ENCODE measurements around the gene RHOBTB3. TPM values are rescaled to one million over a fixed set of nuclear protein-coding genes. Genes with fewer than 3 reads are reported as not detected.

The RHOBTB3 gene
- total RNA-seq, 1 donor from 2014 or later = 21.6 TPM

DNA sequence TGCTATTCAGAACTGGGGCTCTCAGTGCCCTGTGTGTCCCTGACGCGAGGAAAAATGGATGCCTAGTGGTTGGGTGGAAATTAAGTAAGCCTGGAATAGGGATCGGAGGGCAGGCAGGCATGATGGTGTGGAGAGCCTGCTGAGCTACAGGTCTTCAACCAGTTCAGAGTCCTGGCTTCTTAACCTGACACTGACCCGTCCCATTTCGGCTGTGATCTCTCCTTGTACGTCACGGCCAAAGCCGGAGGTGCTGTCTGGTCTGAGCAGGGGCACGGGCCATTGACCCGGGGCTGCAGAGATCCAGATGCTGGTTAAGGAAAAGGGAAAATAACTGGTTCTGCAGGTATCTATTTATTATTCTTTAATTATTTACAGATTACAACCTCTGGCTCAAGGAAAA is 27.9 kb downstream of the RHOBTB3 start:
- no peak for FAIRE-seq
- TF ChIP-seq, protein P1, sequence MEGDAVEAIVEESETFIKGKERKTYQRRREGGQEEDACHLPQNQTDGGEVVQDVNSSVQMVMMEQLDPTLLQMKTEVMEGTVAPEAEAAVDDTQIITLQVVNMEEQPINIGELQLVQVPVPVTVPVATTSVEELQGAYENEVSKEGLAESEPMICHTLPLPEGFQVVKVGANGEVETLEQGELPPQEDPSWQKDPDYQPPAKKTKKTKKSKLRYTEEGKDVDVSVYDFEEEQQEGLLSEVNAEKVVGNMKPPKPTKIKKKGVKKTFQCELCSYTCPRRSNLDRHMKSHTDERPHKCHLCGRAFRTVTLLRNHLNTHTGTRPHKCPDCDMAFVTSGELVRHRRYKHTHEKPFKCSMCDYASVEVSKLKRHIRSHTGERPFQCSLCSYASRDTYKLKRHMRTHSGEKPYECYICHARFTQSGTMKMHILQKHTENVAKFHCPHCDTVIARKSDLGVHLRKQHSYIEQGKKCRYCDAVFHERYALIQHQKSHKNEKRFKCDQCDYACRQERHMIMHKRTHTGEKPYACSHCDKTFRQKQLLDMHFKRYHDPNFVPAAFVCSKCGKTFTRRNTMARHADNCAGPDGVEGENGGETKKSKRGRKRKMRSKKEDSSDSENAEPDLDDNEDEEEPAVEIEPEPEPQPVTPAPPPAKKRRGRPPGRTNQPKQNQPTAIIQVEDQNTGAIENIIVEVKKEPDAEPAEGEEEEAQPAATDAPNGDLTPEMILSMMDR (IDR thresholded peaks at IDR 0.05; ENCODE audit: insufficient read depth, low read length, severe bottlenecking) = no peak
- Histone ChIP-seq H3K4me3 (ENCODE audit: low read depth, low read length) (no peak overlapping the region), H3K27me3 (ENCODE audit: control insufficient read depth, insufficient read depth, low read length) (no peaks in the 10 kb centered on the region), H3K36me3 (ENCODE audit: control insufficient read depth, insufficient read depth, low read length) (peaks cover 2% of the 10 kb centered on the region)
- no peak for DNase-seq (ENCODE audit: low read depth)

DNA sequence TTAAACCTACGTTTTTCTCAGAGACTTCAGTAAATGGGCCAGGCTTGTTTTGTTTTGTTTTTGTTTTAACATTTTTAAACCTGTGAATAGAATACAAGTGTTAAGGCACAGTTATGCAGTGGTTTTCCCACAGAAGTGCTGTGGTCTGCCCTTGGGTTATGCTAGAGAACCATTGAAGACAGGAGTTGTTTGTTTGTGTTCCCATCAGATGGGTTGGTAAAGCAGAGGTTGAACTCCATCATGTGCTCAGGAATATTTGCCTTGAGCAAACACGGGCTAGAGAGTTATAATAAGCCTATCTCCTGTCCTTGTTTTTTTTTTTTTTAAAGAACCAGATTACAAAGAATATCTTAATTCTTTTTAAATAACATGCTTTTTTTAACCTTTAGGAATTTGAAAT is 28.5 kb downstream of the RHOBTB3 start:
- Histone ChIP-seq H3K27me3 (ENCODE audit: control insufficient read depth, insufficient read depth, low read length) (no peaks in the 10 kb centered on the region), H3K4me3 (ENCODE audit: low read depth, low read length) (no peak overlapping the region), H3K36me3 (ENCODE audit: control insufficient read depth, insufficient read depth, low read length) (peaks cover 2% of the 10 kb centered on the region)
- FAIRE-seq (no peak), DNase-seq (ENCODE audit: low read depth) (peak; percentile 10)
- TF ChIP-seq, protein P1 (IDR thresholded peaks at IDR 0.05; ENCODE audit: insufficient read depth, low read length, severe bottlenecking) = no peak

DNA sequence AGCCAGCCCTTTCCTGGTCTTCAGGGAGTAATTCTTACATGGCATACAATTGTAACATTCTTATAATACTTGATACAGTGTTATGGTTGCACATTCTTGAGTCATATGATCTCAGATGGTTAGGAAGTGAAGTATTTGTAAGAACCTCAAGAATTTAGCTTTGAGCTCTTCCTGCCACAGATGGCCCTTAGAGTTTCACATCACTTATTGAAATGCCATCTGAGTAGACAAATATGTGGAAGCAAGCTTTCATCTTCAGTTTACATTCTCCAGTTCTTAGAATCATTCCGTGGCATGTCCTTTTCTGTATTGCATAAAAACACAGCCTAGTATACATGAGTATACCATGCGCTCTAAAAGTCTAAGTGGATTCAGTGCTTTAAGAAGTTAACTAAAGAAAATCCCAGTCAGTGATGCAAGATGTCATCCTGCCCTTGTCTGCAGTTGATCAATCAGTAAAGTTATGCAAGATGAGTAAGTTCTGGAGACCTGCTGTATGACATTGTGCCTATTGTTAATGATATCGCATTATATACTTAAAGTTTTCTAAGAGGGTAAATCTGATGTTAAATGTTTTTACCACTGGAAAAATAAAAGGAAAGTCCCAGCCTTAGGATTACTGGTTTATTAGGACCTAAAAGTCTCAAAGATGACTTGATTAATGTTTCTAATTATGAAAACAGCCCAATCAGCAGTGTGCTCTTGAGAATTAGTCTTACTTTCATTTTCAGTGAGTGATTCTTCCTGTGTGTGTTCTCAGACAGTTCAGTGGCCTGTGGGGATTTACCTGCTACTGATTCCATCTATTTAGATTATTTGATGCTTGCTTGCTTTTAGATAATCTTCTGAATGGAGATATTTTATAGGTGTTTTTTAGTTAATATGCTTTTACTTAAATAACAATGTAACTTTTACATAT is 29.4 kb downstream of the RHOBTB3 start:
- no peak overlapping the region for H3K4me3 ChIP-seq (ENCODE audit: low read depth, low read length)
- H3K36me3 ChIP-seq (ENCODE audit: control insufficient read depth, insufficient read depth, low read length) = peaks cover under 1% of the 10 kb centered on the region
- TF ChIP-seq, protein P1 (IDR thresholded peaks at IDR 0.05; ENCODE audit: insufficient read depth, low read length, severe bottlenecking) = no peak
- no peaks in the 10 kb centered on the region for H3K27me3 ChIP-seq (ENCODE audit: control insufficient read depth, insufficient read depth, low read length)
- DNase-seq (ENCODE audit: low read depth) = peak; percentile 78
- no peak for FAIRE-seq

DNA sequence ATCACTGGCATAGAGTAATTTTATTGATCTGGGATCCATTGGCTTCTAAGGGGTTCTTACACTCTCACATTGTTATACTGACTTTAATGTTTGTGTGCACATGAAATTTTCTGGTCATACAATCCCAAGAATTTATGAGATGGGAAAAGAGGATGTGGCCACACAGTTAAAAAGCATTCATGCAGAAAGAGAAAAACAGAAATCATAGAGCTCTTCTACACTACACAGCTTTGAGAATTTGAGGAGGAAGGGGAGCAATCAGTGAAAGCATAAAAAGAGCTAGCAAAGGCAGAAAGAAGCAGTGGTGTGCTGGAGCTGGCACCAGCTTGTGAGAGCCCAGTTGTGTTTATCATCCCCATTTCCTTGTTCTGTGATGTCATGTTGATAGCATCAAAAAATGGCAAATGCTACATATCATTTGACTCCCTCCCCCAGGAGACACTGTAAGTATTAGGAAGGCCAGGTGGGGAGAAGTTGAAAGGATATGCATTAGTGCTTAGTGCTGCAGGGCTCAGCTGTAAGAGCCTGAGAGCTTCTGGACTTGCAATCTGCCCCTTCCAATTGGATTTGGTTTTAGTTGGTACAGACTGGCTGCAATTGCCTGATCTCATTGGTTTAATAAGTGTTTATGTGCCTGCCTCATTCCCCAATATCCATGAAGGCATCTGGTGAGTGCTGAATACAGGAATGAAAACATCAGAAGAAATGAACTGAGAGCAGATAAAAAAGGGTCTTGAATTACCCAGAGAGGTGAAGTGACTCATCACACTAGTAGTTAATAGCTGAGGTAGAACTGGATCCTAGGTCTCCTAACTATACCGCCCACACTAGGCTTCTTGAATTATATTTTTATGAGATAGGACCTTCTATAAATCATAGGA is 30.9 kb downstream of the RHOBTB3 start:
- no peak for FAIRE-seq
- peak; percentile 7 for DNase-seq (ENCODE audit: low read depth)
- Histone ChIP-seq H3K4me3 (ENCODE audit: low read depth, low read length) (no peak overlapping the region), H3K27me3 (ENCODE audit: control insufficient read depth, insufficient read depth, low read length) (no peaks in the 10 kb centered on the region), H3K36me3 (ENCODE audit: control insufficient read depth, insufficient read depth, low read length) (no peaks in the 10 kb centered on the region)
- TF ChIP-seq, protein P1 (IDR thresholded peaks at IDR 0.05; ENCODE audit: insufficient read depth, low read length, severe bottlenecking) = no peak

DNA sequence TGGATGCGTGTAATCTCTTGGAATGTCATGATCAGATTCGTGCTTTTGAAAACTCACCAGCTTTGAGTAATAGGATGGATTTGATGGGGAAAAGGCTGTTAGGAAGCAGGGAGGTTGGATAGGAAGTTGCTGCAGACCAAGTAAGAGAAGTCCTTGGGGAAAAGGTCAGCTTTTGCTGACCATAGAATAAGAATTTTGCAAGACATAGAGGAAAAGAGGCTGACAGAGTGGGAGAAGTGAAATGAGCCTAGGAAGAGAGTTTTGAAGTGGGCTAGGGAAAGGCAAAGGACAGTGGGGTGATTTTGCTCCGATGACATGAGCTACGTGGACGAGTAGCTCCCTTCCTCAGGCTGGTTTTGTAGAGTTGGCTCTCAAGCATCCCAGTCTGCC is 31.5 kb downstream of the RHOBTB3 start:
- Histone ChIP-seq H3K27me3 (ENCODE audit: control insufficient read depth, insufficient read depth, low read length) (no peaks in the 10 kb centered on the region), H3K4me3 (ENCODE audit: low read depth, low read length) (no peak overlapping the region), H3K36me3 (ENCODE audit: control insufficient read depth, insufficient read depth, low read length) (no peaks in the 10 kb centered on the region)
- FAIRE-seq (no peak), DNase-seq (ENCODE audit: low read depth) (no peak)
- TF ChIP-seq, protein P1 (IDR thresholded peaks at IDR 0.05; ENCODE audit: insufficient read depth, low read length, severe bottlenecking) = no peak
